Stimulated activated memory B cell treated with anti-CD40 and anti-IgM and Interleukin-4, amounts not matched to agents 10 μg/mL and 1 μg/mL and 100 μg/mL, for 72 hours (primary cell): ENCODE data around the gene RNASE9.
"Not testable (repeated sequence)": the region's sequence is repeated elsewhere in the genome, so short reads cannot be mapped to it uniquely, and the experiment has no call there.

Source experiments
- ATAC-seq: fragments of 150-1000 bp; cut with Tn5 transposase; 2 replicates; pipeline ENCODE4 v1.10.0; 2021
- H3K27ac Mint-ChIP-seq: one replicate; pipeline ENCODE4 v1.8.0; 2022; ENCODE audit warnings: mild to moderate bottlenecking, mixed read lengths
- H3K27me3 Mint-ChIP-seq: one replicate; pipeline ENCODE4 v1.8.0; 2022; ENCODE audit warnings: mixed read lengths
- H3K36me3 Mint-ChIP-seq: one replicate; pipeline ENCODE4 v1.8.0; 2022; ENCODE audit warnings: mixed read lengths
- H3K4me1 Mint-ChIP-seq: one replicate; pipeline ENCODE4 v1.8.0; 2022; ENCODE audit warnings: mixed read lengths
- H3K4me3 Mint-ChIP-seq: one replicate; pipeline ENCODE4 v1.8.0; 2022; ENCODE audit warnings: mild to moderate bottlenecking, moderate library complexity, mixed read lengths
- H3K9me3 Mint-ChIP-seq: one replicate; pipeline ENCODE4 v1.8.0; 2022; ENCODE audit warnings: mixed read lengths

RNASE9 gene

DNA sequence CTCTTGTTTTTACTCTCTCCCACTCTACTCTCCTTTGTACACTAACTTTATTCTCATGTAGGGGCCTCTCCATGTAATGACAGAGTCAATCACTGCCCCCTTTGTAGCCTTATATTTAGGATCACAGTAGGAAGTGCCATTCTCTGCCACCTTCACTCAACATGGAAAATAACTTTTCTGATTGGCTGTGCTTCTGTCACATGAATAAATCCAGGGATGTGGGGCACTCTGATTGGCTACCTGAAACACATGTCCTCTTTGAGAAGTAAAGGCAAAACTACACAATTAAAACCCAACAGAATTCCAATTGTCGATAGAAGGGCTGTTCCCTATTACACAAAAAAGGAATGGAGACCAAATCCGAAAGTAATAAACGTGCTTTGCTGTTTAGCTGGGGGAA, at the start of gene RNASE9:
TSS of gene RNASE9 (minus strand) at position 87 of the 400 bp plus-strand sequence.
- Mint-ChIP-seq H3K9me3 (no peaks in the 10 kb centered on the region), H3K27ac (no peak within 1 kb of the TSS), H3K4me1 (no peaks in the 10 kb centered on the region), H3K4me3 (no peak within 1 kb of the TSS), H3K27me3 (no peaks in the 10 kb centered on the region), H3K36me3 (no peaks in the 10 kb centered on the region)
- ATAC-seq: no peak

DNA sequence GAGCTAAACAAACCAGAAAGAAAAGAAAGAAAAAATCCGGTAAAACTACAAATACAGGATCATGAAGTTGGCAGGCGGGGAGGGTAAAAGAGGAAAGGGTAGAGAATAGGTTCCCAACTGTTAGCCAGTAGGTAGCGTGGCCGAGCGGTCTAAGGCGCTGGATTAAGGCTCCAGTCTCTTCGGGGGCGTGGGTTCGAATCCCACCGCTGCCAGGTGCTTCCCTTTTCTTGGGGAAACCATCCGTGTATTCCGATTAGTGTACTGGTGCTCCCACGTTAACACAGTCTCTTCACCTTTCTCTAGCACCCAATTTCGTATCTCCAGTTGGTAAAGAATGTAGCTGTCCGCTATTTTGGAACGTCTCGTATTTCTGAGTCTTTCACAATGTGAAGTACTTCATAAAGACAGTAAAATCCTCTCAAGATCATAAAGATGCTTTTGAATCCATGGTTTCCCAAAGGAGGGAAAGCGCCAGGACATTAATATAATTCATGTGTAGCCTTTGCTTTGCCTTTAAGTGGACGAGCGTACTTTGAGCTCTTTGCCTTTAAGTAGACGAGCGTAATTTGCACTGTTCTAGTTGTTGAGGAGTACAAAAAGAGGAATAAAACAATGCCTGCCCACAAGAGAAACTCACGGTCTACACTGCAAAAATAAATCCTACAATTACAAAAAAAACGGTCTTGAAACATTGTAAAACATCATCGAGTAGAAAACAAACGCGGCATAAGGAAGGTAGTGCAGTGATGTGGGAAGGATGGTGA, 49.3 kb upstream of the RNASE9 start:
- Mint-ChIP-seq H3K36me3 (no peaks in the 10 kb centered on the region), H3K27me3 (no peaks in the 10 kb centered on the region), H3K4me1 (peaks cover 12% of the 10 kb centered on the region), H3K9me3 (no peaks in the 10 kb centered on the region), H3K4me3 (no peak overlapping the region), H3K27ac (no peak overlapping the region)
- ATAC-seq: peak; percentile 52

DNA sequence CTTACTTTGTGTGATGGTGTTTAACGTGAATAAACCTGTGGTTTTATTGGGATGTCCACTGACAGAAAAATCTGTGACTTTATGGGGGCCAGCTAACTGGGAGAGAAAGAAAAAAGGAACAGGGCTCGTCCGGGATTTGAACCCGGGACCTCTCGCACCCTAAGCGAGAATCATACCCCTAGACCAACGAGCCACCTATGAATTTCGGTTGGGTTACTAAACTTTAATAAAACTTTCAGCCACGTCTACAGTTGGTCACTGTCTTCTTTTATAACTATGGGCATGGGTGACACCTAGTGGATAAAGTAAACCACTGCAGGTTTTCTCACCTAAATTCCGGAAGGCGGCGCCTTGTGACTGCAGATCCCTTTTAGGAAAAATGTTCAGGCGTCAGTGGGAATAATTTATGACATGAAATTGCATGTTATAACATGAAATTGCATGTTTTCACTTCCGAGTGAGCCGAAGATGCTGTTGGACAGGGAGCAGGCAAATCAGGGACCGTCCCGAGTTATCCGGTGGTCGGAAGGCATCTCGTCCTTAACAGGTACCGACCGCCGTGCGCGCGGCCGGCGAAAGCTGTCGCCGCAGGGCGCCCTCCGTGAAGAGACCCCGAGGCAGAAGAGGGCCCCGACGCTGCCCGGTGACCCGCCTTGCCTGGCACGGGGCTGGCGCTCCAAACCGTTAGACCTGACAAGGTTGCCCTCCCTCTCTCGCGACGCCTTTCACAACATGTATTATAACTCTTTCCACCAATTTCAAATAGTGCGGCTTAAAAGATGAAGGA, 48.6 kb upstream of the RNASE9 start:
- H3K27ac Mint-ChIP-seq: no peak overlapping the region
- no peaks in the 10 kb centered on the region for H3K9me3 Mint-ChIP-seq
- ATAC-seq: peak; percentile 42
- no peaks in the 10 kb centered on the region for H3K27me3 Mint-ChIP-seq
- no peak overlapping the region for H3K4me3 Mint-ChIP-seq
- H3K4me1 Mint-ChIP-seq: peaks cover 12% of the 10 kb centered on the region
- no peaks in the 10 kb centered on the region for H3K36me3 Mint-ChIP-seq

DNA sequence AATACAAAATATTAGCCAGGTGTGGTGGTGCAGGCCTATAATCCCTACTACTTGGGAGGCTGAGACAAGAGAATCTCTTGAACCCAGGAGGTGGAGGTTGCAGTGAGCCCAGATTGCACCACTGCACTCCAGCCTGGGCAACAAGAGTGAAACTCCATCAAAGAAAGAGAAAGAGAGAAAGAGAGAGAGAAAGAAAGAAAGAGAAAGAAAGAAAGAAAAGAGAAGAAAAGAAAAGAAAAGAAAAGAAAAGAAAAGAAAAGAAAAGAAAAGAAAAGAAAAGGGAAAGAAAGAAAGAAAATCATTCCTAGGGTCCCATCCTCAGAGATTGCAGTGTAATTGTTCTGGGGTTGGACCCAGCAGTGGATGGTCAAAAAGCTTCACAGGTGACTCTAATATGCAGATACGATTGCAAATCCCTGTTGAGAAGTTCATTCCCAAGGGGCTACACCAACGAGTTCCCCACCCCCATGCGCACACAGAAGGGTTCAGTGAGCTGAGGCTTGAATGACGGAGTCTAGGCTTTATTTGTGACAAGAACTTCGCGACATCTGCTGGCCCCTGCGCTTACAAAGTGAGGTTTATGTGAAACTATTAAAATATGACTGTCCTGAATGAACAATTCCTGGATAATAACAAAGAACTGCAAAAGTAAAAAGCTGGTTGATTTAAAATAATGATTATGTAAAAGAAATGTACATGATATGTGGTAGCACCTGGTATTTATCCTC, 47.7 kb upstream of the RNASE9 start:
- Mint-ChIP-seq H3K9me3 (no peaks in the 10 kb centered on the region), H3K27me3 (no peaks in the 10 kb centered on the region), H3K4me3 (peak overlapping the region; percentile 6), H3K27ac (no peak overlapping the region), H3K36me3 (no peaks in the 10 kb centered on the region), H3K4me1 (peaks cover 12% of the 10 kb centered on the region)
- no peak for ATAC-seq

DNA sequence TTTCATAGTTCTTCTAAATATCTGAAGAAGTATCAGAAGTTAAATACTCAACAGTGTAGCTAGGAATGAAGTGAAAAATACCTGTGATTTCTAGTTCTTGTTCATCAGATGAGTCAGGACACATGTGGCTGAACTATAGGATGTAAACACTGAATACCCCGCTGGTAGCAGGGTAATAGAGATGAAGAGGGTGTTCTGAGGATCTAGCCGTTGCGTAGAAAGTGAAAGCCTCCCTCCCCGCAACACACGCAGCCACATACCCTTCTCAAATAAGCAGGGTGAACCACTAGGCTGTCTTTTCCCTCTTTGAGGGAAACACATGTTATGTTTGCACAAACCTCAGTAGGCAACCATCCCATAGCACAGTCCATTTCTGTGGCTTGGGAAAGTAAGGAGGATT, 46.8 kb upstream of the RNASE9 start:
- no peaks in the 10 kb centered on the region for H3K36me3 Mint-ChIP-seq
- no peak overlapping the region for H3K4me3 Mint-ChIP-seq
- no peak overlapping the region for H3K27ac Mint-ChIP-seq
- peaks cover 12% of the 10 kb centered on the region for H3K4me1 Mint-ChIP-seq
- ATAC-seq: no peak
- H3K9me3 Mint-ChIP-seq: no peaks in the 10 kb centered on the region
- H3K27me3 Mint-ChIP-seq: no peaks in the 10 kb centered on the region

DNA sequence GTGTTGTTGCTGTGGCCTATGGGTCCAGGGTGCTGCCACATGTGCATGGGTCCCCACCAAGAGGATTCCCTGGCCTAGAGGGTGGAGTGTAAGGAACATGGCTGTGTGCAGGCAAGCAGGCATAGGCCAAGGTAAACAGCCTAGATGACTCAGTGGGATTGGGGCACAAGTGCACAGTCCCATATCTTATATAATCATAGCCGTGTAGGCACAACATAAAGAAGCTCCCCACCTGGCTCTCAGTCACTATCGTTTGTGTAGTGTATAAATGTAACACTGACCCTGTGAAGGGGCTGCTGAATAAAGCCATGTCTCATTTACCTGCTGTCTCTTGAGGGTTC, 46.0 kb upstream of the RNASE9 start:
- no peak overlapping the region for H3K27ac Mint-ChIP-seq
- no peak for ATAC-seq
- no peaks in the 10 kb centered on the region for H3K9me3 Mint-ChIP-seq
- peaks cover 12% of the 10 kb centered on the region for H3K4me1 Mint-ChIP-seq
- no peaks in the 10 kb centered on the region for H3K36me3 Mint-ChIP-seq
- H3K4me3 Mint-ChIP-seq: no peak overlapping the region
- no peaks in the 10 kb centered on the region for H3K27me3 Mint-ChIP-seq

DNA sequence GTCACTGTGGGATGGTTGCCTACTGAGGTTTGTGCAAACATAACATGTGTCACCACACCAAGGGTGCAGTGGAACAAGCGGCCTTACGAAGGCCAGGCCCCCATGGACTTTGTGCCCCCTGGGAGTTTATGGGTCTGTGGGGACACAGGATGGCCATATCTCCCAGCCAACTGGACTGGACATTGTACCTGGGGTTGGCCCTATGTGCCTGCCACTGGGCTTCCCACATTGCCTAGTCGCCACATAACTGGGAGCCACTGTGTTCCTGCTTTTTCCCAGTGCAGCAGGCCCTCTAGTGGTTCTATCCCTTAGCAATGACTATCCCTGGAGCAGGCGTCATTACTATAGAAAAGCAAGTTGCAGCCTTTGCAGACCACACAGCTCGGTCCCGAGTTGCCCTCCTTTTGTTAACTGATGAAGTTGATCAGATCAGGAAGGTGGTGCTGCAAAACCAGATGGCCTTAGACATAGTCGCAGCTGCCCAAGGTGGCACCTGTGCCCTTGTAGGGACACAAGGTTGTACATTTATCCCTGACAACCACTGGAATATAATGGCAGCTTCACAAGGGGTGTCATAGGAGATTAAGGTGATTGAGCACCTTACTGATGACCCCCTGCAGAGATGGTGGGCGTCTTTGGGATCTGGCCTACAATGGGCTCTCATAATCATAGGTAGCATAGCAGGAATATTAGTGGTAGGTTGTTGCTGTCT, 45.5 kb upstream of the RNASE9 start:
- no peak for ATAC-seq
- Mint-ChIP-seq H3K36me3 (no peaks in the 10 kb centered on the region), H3K4me3 (no peak overlapping the region), H3K27me3 (no peaks in the 10 kb centered on the region), H3K27ac (no peak overlapping the region), H3K4me1 (peaks cover 12% of the 10 kb centered on the region), H3K9me3 (no peaks in the 10 kb centered on the region)

DNA sequence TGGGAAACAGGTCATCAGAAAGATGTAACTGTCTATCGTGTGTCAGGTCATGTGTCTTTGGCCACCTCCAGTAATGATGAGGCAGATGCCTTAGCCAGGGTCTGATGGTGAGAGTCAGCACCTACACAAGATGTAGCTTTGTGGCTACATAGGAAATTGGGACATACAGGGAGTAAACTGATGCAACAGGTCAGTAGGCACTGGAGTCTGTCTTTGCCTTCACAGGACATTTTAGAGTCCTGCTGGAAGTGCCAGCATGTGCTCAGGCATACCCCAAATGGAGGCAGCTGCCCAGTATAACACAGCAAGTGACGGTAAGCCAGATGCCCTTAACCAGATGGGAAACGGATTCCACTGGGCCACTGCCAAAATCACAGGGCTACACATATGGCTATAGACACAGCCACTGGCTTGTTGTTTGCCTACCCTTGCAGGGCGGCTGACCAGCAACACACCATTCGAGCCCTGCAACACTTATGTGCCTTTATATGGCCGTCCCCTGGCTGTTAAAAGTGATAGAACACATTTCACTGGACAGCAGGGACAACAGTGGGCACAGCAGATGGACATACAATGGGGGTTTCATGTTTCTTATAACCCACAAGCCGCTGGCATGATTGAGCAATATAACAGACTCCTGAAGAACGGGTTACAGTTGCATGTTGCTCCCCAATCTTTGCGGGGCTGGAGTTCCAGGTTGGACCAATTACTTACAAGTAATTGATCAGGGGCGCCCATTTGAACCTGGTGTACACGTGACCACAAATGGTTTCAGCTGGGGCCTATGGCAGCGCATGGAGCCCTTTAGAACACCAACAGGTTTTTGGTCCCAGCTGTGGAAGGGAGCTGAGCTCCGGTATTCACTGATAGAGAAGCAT, 43.2 kb upstream of the RNASE9 start:
- peaks cover 12% of the 10 kb centered on the region for H3K4me1 Mint-ChIP-seq
- no peaks in the 10 kb centered on the region for H3K9me3 Mint-ChIP-seq
- no peak for ATAC-seq
- H3K36me3 Mint-ChIP-seq: no peaks in the 10 kb centered on the region
- no peaks in the 10 kb centered on the region for H3K27me3 Mint-ChIP-seq
- no peak overlapping the region for H3K27ac Mint-ChIP-seq
- H3K4me3 Mint-ChIP-seq: no peak overlapping the region

DNA sequence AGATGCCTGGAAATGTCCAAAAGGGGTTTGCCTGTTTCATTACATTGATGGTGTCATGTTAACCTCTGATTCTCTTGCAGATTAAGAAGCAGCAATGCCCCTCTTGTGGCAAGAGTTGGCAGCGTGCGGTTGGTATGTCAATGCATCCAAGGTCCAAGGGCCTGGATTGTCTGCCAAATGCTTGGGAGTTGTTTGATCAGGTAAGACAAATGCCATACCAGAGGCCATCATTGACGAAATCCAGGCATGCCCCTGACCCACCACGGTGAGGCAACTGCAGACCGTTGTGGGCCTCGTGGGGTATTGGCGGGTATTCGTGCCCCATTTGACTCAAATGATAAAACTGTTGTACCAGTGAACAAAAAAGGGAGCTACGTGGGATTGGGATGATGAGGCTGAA, 41.7 kb upstream of the RNASE9 start:
- Mint-ChIP-seq H3K4me3 (no peak overlapping the region), H3K27me3 (no peaks in the 10 kb centered on the region), H3K36me3 (no peaks in the 10 kb centered on the region), H3K9me3 (no peaks in the 10 kb centered on the region), H3K4me1 (peaks cover under 1% of the 10 kb centered on the region), H3K27ac (no peak overlapping the region)
- ATAC-seq: no peak

DNA sequence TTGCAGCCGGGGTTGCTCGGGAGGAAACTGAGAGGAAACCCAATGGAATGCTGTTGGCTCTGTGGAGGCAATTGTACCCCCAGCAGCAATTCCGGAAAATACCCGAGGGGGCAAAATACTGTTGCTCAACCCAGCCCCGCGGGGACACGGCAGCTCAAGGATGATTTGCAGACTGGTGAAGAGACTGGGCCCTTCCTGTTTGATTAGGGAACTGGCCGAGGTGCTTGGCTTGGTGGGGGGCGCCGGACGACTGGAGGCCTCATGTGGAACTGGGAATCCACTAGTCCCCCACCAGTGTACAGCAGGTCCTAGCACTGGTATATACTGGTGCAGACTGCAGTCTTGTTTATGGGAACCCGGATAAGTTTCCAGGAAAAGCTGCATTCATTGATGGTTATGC, 40.7 kb upstream of the RNASE9 start:
- H3K4me1 Mint-ChIP-seq: no peaks in the 10 kb centered on the region
- H3K27ac Mint-ChIP-seq: no peak overlapping the region
- no peaks in the 10 kb centered on the region for H3K27me3 Mint-ChIP-seq
- H3K9me3 Mint-ChIP-seq: no peaks in the 10 kb centered on the region
- ATAC-seq: no peak
- H3K4me3 Mint-ChIP-seq: no peak overlapping the region
- H3K36me3 Mint-ChIP-seq: no peaks in the 10 kb centered on the region

DNA sequence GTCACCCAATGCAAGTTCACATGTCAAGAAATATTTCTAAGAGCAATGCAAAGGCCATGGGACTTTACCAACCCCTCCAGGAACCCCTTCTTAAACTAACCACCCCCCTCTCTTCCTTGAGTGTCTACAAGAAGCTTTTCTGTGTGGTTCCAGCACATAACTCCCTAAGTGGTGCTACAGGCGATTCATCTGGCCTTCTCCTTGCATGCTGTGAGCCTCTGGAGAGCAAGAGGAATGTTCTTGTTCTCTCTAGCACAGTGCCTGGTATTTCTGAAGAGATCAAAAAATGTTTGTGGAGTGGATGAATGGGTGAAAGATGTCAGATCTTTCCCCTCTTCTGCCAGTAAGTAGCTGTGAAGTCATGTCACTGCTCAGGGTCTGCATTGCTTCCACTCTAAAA, 36.3 kb upstream of the RNASE9 start:
- no peak for ATAC-seq
- no peaks in the 10 kb centered on the region for H3K9me3 Mint-ChIP-seq
- H3K4me1 Mint-ChIP-seq: no peaks in the 10 kb centered on the region
- H3K27ac Mint-ChIP-seq: no peak overlapping the region
- H3K27me3 Mint-ChIP-seq: peaks cover 10% of the 10 kb centered on the region
- no peaks in the 10 kb centered on the region for H3K36me3 Mint-ChIP-seq
- no peak overlapping the region for H3K4me3 Mint-ChIP-seq

DNA sequence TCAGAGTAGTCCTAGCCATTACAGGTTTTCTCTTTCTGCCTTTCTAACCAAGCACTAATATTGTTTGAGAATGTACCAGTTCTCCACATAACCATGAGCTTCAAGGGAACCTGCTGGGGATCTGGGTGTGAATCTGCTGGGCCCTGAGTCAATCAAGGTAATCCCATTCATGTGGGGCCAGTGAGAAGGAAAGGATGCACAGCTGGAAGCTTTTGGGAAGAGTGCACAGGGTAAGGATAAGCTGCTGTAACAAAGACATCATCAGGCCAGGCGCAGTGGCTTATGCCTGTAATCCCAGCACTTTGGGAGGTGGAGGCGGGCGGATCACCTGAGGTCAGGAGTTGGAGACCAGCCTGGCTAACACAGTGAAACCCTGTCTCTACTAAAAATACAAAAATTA, 34.9 kb upstream of the RNASE9 start:
- peaks cover 10% of the 10 kb centered on the region for H3K27me3 Mint-ChIP-seq
- ATAC-seq, H3K9me3 Mint-ChIP-seq, H3K36me3 Mint-ChIP-seq, H3K4me3 Mint-ChIP-seq, H3K4me1 Mint-ChIP-seq, H3K27ac Mint-ChIP-seq: not testable (repeated sequence)

DNA sequence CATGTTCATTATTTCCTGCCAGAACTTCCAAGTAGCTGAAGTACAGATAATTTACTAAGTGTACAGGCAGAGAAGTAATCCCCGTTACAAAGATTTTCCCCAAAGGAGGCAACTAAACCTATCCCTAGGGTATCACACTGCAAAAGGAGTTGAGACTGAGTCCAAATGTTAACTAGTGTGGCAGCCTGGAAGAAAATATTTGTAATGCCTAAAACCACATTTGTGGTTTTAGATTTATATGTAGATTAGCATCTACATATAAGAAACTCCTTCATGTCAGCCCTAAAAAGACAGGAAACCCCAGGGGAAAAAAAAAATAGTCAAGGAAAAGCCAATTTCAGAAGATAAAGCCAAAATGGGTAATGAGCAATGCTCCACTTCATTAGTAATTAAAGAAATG, 31.7 kb upstream of the RNASE9 start:
- Mint-ChIP-seq H3K36me3 (no peaks in the 10 kb centered on the region), H3K9me3 (no peaks in the 10 kb centered on the region), H3K27ac (no peak overlapping the region), H3K27me3 (peaks cover 11% of the 10 kb centered on the region), H3K4me3 (no peak overlapping the region), H3K4me1 (no peaks in the 10 kb centered on the region)
- ATAC-seq: no peak

DNA sequence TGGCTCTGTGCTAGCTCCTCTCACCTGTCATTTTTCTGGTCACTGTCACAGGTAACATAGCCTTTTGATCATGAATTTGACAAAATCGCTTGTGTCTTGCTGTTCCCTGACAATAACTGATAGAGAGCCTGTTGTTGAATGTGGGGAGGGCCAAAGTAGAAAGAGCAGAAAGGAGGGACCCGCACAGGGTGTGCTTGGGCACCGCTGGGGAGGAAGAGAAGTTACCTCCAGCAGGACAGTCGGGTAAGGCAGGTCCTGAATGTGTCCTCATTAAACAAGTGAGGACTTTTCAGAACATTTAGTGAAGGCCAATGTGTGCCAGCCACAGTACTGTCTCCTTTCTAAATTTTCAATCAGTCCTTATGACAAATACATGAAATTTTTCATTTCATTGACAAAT, 30.4 kb upstream of the RNASE9 start, which contains the start of gene RNASE12:
TSS of gene RNASE12 (minus strand) at position 142 of the 400 bp plus-strand sequence. CDS start 653 bp downstream, outside the sequence.
- H3K27ac Mint-ChIP-seq: no peak within 1 kb of the TSS
- peaks cover 24% of the 10 kb centered on the region for H3K27me3 Mint-ChIP-seq
- ATAC-seq: no peak
- no peaks in the 10 kb centered on the region for H3K36me3 Mint-ChIP-seq
- H3K4me3 Mint-ChIP-seq: no peak within 1 kb of the TSS
- no peaks in the 10 kb centered on the region for H3K9me3 Mint-ChIP-seq
- no peaks in the 10 kb centered on the region for H3K4me1 Mint-ChIP-seq
